SK-N-SH treated with all-trans-retinoic acid at 6 μM for 48 hours (cell line): ENCODE measurements around the gene SKA3.
"Not testable (repeated sequence)": the region's sequence is repeated elsewhere in the genome, so short reads cannot be mapped to it uniquely, and the experiment has no call there.

Source experiments
- ATAC-seq: fragments of 200-7000 bp; cut with Tn5 transposase; 3 replicates; pipeline ENCODE4 v1.9.1; 2020; ENCODE audit warnings: mild to moderate bottlenecking, moderate library complexity
- ARNTL ChIP-seq: fragments of 450-650 bp; formaldehyde crosslinking; IDR thresholded peaks from 2 replicates; pipeline ENCODE4 v1.5.0; 2020; ENCODE audit warnings: low read depth, mild to moderate bottlenecking, moderate library complexity, borderline replicate concordance
- BACH2 ChIP-seq: fragments of 250-450 bp; sonication (Bioruptor Pico); IDR thresholded peaks from 2 replicates; pipeline ENCODE4 v1.9.0; 2021; ENCODE audit warnings: mild to moderate bottlenecking, borderline replicate concordance
- CSDC2 ChIP-seq: fragments of 250-450 bp; sonication (Bioruptor Pico); IDR thresholded peaks from 2 replicates; pipeline ENCODE4 v1.5.0; 2020; ENCODE audit warnings: mild to moderate bottlenecking, moderate library complexity
- GLIS3 ChIP-seq: fragments of 250-450 bp; sonication (Bioruptor Pico); IDR thresholded peaks from 2 replicates; pipeline ENCODE4 v1.5.0; 2020; ENCODE audit warnings: mild to moderate bottlenecking, moderate library complexity
- ISL1 ChIP-seq: fragments of 250-450 bp; sonication (Bioruptor Pico); IDR thresholded peaks from 2 replicates; pipeline ENCODE4 v2.1.2; 2022; ENCODE audit warnings: mild to moderate bottlenecking, moderate library complexity
- OSR1 ChIP-seq: fragments of 250-450 bp; sonication (Bioruptor Pico); IDR thresholded peaks from 2 replicates; pipeline ENCODE4 v1.8.0; 2022; ENCODE audit warnings: moderate library complexity, mild to moderate bottlenecking, inconsistent platforms
- PPARA ChIP-seq: fragments of 250-450 bp; sonication (Bioruptor Pico); IDR thresholded peaks from 2 replicates; pipeline ENCODE4 v1.5.0; 2020; ENCODE audit warnings: mild to moderate bottlenecking, borderline replicate concordance
- SNAI2 ChIP-seq: fragments of 250-450 bp; sonication (Bioruptor Pico); IDR thresholded peaks from 2 replicates; pipeline ENCODE4 v1.5.0; 2020; ENCODE audit warnings: mild to moderate bottlenecking, moderate library complexity
- TCF4 ChIP-seq: fragments of 250-450 bp; sonication (Bioruptor Pico); IDR thresholded peaks from 2 replicates; pipeline ENCODE4 v1.8.0; 2021; ENCODE audit warnings: mild to moderate bottlenecking, moderate library complexity, borderline replicate concordance
- TOX ChIP-seq: fragments of 250-450 bp; sonication (Bioruptor Pico); IDR thresholded peaks from 2 replicates; pipeline ENCODE4 v1.8.0; 2021; ENCODE audit warnings: mild to moderate bottlenecking, moderate library complexity, borderline replicate concordance
- ZC3H10 ChIP-seq: fragments of 250-450 bp; sonication (Bioruptor Pico); IDR thresholded peaks from 2 replicates; pipeline ENCODE4 v1.5.1; 2021; ENCODE audit warnings: mild to moderate bottlenecking, moderate library complexity
- ZFP3 ChIP-seq: fragments of 250-450 bp; sonication (Bioruptor Pico); IDR thresholded peaks from 2 replicates; pipeline ENCODE4 v1.5.0; 2020; ENCODE audit warnings: mild to moderate bottlenecking, moderate library complexity
- ZFP30 ChIP-seq: fragments of 450-650 bp; formaldehyde crosslinking; IDR thresholded peaks from 2 replicates; pipeline ENCODE4 v1.5.0; 2022; ENCODE audit warnings: mild to moderate bottlenecking, moderate library complexity
- ZNF565 ChIP-seq: fragments of 450-650 bp; formaldehyde crosslinking; conservative IDR thresholded peaks from 2 replicates; pipeline ENCODE4 v1.5.0; 2020; ENCODE audit warnings: low read depth, mild to moderate bottlenecking, moderate library complexity
- ZNF70 ChIP-seq: fragments of 450-650 bp; formaldehyde crosslinking; IDR thresholded peaks from 2 replicates; pipeline ENCODE4 v1.5.0; 2020; ENCODE audit warnings: mild to moderate bottlenecking, moderate library complexity
- ZNF8 ChIP-seq: fragments of 450-650 bp; formaldehyde crosslinking; IDR thresholded peaks from 2 replicates; pipeline ENCODE4 v1.5.0; 2020; ENCODE audit warnings: mild to moderate bottlenecking, moderate library complexity
- TF ChIP-seq, protein P1 (sequence below): fragments of 250-450 bp; sonication (Bioruptor Pico); IDR thresholded peaks from 2 replicates; pipeline ENCODE4 v1.5.0; 2020; ENCODE audit warnings: mild to moderate bottlenecking, moderate library complexity
- TF ChIP-seq, protein P2 (sequence below): fragments of 250-450 bp; sonication (Bioruptor Pico); IDR thresholded peaks from 2 replicates; pipeline ENCODE4 v1.8.0; 2020; ENCODE audit warnings: mild to moderate bottlenecking, moderate library complexity, borderline replicate concordance
- TF ChIP-seq, protein P3 (sequence below): fragments of 250-450 bp; sonication (Bioruptor Pico); IDR thresholded peaks from 2 replicates; pipeline ENCODE4 v1.8.0; 2021; ENCODE audit warnings: low read depth, mild to moderate bottlenecking, moderate library complexity, borderline replicate concordance
- TF ChIP-seq, protein P4 (sequence below): fragments of 250-450 bp; sonication (Bioruptor Pico); IDR thresholded peaks from 2 replicates; pipeline ENCODE4 v1.5.1; 2021; ENCODE audit warnings: mild to moderate bottlenecking, moderate library complexity
- TF ChIP-seq, protein P5 (sequence below): fragments of 250-450 bp; sonication (Bioruptor Pico); IDR thresholded peaks from 2 replicates; pipeline ENCODE4 v1.5.1; 2020; ENCODE audit warnings: low read depth, mild to moderate bottlenecking, moderate library complexity

Gene SKA3

DNA sequence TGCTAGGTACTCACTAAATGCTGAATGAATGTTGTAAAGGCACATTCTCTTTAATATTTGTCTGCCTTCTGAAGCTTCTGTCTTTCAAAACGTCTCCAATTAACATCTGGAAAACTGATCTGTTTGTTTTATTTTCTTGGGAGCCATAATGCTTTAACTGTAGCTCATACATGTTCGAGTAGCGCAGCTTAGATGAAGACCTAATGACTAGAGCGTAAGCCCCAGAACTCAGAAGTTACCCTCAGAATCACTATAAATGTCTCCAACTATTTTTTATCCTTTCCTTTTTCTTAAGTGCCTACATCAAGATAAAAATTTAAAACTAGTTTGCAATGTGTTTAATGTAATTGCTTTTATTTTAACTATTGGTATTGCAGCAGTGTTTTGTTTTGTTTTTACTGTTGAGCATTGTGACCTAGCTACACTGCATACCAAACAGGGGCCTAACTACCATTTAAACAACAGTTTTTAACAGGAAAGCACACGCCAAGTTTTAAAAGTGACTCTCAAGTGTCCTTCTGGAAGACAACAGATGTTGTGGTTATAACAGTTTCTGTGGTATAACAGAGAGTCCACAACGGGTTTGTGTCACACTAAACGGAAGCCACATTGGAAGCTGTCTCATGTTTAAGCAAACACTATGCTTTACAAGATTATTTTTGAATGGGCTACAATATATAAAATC, 42.1 kb upstream of the SKA3 start:
- TF ChIP-seq PPARA (CRISPR knock-in tag): no peak
- no peak for TF ChIP-seq ARNTL (CRISPR knock-in tag)
- no peak for TF ChIP-seq OSR1 (CRISPR knock-in tag)
- TF ChIP-seq ZNF565 (CRISPR knock-in tag): no peak
- TF ChIP-seq BACH2 (CRISPR knock-in tag): no peak
- TF ChIP-seq ISL1 (CRISPR knock-in tag): no peak
- TF ChIP-seq ZFP3 (CRISPR knock-in tag): no peak
- TF ChIP-seq, protein P1, sequence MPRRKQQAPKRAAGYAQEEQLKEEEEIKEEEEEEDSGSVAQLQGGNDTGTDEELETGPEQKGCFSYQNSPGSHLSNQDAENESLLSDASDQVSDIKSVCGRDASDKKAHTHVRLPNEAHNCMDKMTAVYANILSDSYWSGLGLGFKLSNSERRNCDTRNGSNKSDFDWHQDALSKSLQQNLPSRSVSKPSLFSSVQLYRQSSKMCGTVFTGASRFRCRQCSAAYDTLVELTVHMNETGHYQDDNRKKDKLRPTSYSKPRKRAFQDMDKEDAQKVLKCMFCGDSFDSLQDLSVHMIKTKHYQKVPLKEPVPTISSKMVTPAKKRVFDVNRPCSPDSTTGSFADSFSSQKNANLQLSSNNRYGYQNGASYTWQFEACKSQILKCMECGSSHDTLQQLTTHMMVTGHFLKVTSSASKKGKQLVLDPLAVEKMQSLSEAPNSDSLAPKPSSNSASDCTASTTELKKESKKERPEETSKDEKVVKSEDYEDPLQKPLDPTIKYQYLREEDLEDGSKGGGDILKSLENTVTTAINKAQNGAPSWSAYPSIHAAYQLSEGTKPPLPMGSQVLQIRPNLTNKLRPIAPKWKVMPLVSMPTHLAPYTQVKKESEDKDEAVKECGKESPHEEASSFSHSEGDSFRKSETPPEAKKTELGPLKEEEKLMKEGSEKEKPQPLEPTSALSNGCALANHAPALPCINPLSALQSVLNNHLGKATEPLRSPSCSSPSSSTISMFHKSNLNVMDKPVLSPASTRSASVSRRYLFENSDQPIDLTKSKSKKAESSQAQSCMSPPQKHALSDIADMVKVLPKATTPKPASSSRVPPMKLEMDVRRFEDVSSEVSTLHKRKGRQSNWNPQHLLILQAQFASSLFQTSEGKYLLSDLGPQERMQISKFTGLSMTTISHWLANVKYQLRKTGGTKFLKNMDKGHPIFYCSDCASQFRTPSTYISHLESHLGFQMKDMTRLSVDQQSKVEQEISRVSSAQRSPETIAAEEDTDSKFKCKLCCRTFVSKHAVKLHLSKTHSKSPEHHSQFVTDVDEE (CRISPR knock-in tag): no peak
- TF ChIP-seq CSDC2: no peak
- TF ChIP-seq ZNF70 (CRISPR knock-in tag): no peak
- TF ChIP-seq, protein P2, sequence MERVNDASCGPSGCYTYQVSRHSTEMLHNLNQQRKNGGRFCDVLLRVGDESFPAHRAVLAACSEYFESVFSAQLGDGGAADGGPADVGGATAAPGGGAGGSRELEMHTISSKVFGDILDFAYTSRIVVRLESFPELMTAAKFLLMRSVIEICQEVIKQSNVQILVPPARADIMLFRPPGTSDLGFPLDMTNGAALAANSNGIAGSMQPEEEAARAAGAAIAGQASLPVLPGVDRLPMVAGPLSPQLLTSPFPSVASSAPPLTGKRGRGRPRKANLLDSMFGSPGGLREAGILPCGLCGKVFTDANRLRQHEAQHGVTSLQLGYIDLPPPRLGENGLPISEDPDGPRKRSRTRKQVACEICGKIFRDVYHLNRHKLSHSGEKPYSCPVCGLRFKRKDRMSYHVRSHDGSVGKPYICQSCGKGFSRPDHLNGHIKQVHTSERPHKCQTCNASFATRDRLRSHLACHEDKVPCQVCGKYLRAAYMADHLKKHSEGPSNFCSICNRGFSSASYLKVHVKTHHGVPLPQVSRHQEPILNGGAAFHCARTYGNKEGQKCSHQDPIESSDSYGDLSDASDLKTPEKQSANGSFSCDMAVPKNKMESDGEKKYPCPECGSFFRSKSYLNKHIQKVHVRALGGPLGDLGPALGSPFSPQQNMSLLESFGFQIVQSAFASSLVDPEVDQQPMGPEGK (CRISPR knock-in tag): no peak
- no peak for TF ChIP-seq ZFP30 (CRISPR knock-in tag)
- TF ChIP-seq, protein P3, sequence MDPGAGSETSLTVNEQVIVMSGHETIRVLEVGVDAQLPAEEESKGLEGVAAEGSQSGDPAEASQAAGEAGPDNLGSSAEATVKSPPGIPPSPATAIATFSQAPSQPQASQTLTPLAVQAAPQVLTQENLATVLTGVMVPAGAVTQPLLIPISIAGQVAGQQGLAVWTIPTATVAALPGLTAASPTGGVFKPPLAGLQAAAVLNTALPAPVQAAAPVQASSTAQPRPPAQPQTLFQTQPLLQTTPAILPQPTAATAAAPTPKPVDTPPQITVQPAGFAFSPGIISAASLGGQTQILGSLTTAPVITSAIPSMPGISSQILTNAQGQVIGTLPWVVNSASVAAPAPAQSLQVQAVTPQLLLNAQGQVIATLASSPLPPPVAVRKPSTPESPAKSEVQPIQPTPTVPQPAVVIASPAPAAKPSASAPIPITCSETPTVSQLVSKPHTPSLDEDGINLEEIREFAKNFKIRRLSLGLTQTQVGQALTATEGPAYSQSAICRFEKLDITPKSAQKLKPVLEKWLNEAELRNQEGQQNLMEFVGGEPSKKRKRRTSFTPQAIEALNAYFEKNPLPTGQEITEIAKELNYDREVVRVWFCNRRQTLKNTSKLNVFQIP: no peak
- TF ChIP-seq TOX: no peak
- TF ChIP-seq, protein P4, sequence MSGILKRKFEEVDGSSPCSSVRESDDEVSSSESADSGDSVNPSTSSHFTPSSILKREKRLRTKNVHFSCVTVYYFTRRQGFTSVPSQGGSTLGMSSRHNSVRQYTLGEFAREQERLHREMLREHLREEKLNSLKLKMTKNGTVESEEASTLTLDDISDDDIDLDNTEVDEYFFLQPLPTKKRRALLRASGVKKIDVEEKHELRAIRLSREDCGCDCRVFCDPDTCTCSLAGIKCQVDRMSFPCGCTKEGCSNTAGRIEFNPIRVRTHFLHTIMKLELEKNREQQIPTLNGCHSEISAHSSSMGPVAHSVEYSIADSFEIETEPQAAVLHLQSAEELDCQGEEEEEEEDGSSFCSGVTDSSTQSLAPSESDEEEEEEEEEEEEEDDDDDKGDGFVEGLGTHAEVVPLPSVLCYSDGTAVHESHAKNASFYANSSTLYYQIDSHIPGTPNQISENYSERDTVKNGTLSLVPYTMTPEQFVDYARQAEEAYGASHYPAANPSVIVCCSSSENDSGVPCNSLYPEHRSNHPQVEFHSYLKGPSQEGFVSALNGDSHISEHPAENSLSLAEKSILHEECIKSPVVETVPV (CRISPR knock-in tag): no peak
- no peak for TF ChIP-seq ZC3H10 (CRISPR knock-in tag)
- ATAC-seq: no peak

DNA sequence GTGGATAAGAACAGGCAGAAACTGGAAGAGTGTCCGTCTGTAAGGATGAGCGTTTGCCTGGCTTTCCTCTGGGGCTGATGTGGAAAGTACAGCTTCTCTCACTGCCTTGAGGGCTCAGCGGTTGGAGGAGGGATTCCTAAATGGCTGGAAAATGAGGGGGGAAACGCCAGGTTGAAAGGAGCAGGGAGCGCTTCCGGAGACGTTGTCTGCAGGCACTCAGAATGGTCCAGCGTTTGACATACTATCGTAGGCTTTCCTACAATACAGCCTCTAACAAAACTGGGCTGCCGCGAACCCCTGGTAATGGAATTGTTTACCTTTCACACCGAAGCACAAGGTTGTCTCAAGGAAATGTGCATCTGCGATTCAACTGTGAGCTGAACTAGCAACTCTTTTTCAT, 40.0 kb upstream of the SKA3 start:
- peak; percentile 61 for ATAC-seq
- TF ChIP-seq ZFP3 (CRISPR knock-in tag) (no peak), ZNF70 (CRISPR knock-in tag) (no peak), ZNF8 (CRISPR knock-in tag) (no peak), PPARA (CRISPR knock-in tag) (no peak), ISL1 (CRISPR knock-in tag) (no peak), ZC3H10 (CRISPR knock-in tag) (no peak), ZFP30 (CRISPR knock-in tag) (no peak)
- TF ChIP-seq, protein P5, sequence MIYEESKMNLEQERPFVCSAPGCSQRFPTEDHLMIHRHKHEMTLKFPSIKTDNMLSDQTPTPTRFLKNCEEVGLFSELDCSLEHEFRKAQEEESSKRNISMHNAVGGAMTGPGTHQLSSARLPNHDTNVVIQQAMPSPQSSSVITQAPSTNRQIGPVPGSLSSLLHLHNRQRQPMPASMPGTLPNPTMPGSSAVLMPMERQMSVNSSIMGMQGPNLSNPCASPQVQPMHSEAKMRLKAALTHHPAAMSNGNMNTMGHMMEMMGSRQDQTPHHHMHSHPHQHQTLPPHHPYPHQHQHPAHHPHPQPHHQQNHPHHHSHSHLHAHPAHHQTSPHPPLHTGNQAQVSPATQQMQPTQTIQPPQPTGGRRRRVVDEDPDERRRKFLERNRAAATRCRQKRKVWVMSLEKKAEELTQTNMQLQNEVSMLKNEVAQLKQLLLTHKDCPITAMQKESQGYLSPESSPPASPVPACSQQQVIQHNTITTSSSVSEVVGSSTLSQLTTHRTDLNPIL (CRISPR knock-in tag): no peak

DNA sequence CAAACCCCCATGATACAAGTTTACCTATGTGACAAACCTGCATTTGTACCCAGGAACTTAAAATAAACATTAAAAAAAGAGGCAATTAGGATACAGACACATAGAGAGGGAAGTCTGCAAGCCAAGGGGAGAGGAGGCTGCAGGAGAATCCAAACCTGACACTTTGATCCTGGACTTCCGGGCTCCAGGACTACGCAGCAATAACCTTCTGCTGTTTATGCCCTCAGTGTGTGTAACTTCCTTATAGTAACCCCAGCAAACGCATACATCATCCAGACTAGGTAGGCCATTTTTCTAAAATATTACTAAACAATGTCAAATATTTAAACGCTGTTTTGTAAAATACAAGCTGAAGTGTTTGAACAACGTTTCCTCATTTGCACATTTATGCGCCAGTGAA, 39.1 kb upstream of the SKA3 start:
- not testable (repeated sequence) for ATAC-seq

DNA sequence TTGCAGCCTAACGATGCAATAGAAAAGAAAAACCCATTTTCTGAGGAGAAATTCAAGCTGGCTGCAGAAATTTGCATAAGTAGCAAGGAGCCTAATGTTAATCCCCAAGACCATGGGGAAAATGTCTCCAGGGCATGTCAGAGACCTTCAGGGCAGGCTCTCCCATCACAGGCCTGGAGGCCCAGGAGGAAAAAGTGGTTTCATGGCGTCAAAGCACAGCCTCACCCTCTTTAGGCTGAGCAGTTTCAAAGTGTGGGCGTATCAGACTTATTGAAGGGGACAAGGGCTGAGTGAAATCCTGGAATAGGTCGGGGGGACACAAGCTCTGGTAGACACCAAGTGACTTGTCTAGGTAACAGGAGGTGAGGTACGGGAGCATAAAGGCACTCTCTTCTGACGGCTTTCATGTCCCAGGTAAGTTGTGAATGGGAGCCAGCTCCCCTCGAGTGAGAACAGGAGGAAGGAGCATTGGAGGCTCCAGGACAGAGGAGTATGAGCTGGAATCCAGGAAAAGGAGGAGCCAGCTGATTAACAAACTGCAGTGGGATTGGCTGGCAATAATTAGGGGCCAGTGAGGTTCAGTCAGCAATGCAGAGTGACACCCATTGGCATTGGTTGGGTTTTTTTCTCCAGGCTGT, 35.9 kb upstream of the SKA3 start:
- no peak for TF ChIP-seq OSR1 (CRISPR knock-in tag)
- no peak for TF ChIP-seq ZFP30 (CRISPR knock-in tag)
- TF ChIP-seq ZFP3 (CRISPR knock-in tag): no peak
- TF ChIP-seq ZC3H10 (CRISPR knock-in tag): no peak
- TF ChIP-seq ARNTL (CRISPR knock-in tag): no peak
- no peak for TF ChIP-seq GLIS3 (CRISPR knock-in tag)
- TF ChIP-seq ZNF565 (CRISPR knock-in tag): no peak
- TF ChIP-seq PPARA (CRISPR knock-in tag): no peak
- TF ChIP-seq TCF4 (CRISPR knock-in tag): no peak
- TF ChIP-seq SNAI2: no peak
- TF ChIP-seq, protein P1 (CRISPR knock-in tag): no peak
- TF ChIP-seq BACH2 (CRISPR knock-in tag): no peak
- TF ChIP-seq, all 23 proteins: peak for 0
- no peak for ATAC-seq
